Caco-2 (cell line): Measurements from ENCODE around the gene RORC. TPM values are rescaled to one million over a fixed set of nuclear protein-coding genes. Genes with fewer than 3 reads are reported as not detected.

ENCODE experiments used
- BruUV-seq: library from RNA; stranded (reverse); fragments of 400-500 nt; replicated peaks from 2 replicates; lab custom pipeline; 2021; lab: Mats Ljungman, UMichigan
- CTCF ChIA-PET: fragments of 300-600 bp; sonication (Branson Sonifier 250); formaldehyde crosslinking; loops from one replicate; lab custom pipeline; 2022; ENCODE audit warnings: antibody characterized with exemption; lab: Charles Lee
- POLR2A ChIA-PET: fragments of 300-600 bp; sonication (Branson Sonifier 250); formaldehyde crosslinking; loops from one replicate; lab custom pipeline; 2022; ENCODE audit warnings: antibody characterized with exemption; lab: Charles Lee
- DNase-seq, 2 experiments: peaks; one replicate each; pipeline versions ENCODE4 v3.0.0 to v3.0.0-alpha.2; 2020 to 2022
- H3K27me3 ChIP-seq: replicated peaks from 2 replicates; pipeline ENCODE4 v1.6.0; 2011; ENCODE audit warnings: low read length; ENCODE audit not compliant: control insufficient read depth, insufficient read depth
- H3K36me3 ChIP-seq: 2 replicates; pipeline ENCODE4 v1.5.1; 2011; ENCODE audit warnings: low read length; ENCODE audit not compliant: control insufficient read depth, insufficient read depth
- H3K4me1 ChIP-seq: fragments of 250-450 bp; sonication (Bioruptor Pico); 2 replicates; pipeline ENCODE4 v1.5.1; 2020; ENCODE audit warnings: mild to moderate bottlenecking
- H3K4me3 ChIP-seq: 2 replicates; pipeline ENCODE4 v1.5.1; 2011; ENCODE audit warnings: low read depth, mild to moderate bottlenecking, control low read depth, low read length
- H3K9me3 ChIP-seq: fragments of 250-450 bp; sonication (Bioruptor Pico); 2 replicates; pipeline ENCODE4 v1.5.1; 2020; ENCODE audit warnings: mild to moderate bottlenecking, moderate library complexity
- H3K27ac Mint-ChIP-seq: one replicate; pipeline ENCODE4 v1.8.0; 2022; ENCODE audit warnings: mixed read lengths; ENCODE audit not compliant: unreplicated experiment
- H3K27me3 Mint-ChIP-seq: one replicate; pipeline ENCODE4 v1.8.0; 2022; ENCODE audit warnings: mixed read lengths; ENCODE audit not compliant: insufficient read depth, unreplicated experiment
- H3K36me3 Mint-ChIP-seq: one replicate; pipeline ENCODE4 v1.8.0; 2022; ENCODE audit warnings: mild to moderate bottlenecking, mixed read lengths; ENCODE audit not compliant: insufficient read depth, unreplicated experiment
- H3K4me1 Mint-ChIP-seq: one replicate; pipeline ENCODE4 v1.8.0; 2022; ENCODE audit warnings: low read depth, mixed read lengths; ENCODE audit not compliant: unreplicated experiment
- H3K4me3 Mint-ChIP-seq: one replicate; pipeline ENCODE4 v1.8.0; 2022; ENCODE audit warnings: mild to moderate bottlenecking, moderate library complexity, mixed read lengths; ENCODE audit not compliant: unreplicated experiment
- H3K9me3 Mint-ChIP-seq: one replicate; pipeline ENCODE4 v1.8.0; 2022; ENCODE audit warnings: mixed read lengths; ENCODE audit not compliant: unreplicated experiment
- intact Hi-C: fragments of 100-400 bp; cut with micrococcal nuclease; formaldehyde crosslinking; loops from one replicate; pipeline ENCODE4 v1.10.0; 2022; ENCODE audit not compliant: unreplicated experiment
- total RNA-seq: library from RNA; stranded (reverse); gene quantifications from 2 replicates; pipeline ENCODE4 v1.2.3, GENCODE V29; 2022
- TF ChIP-seq, protein P1 (sequence below), 2 experiments: fragments of 200-600 bp in 1 of 2; IDR thresholded peaks; 1 replicate in 1 of 2; 2 replicates in 1 of 2; pipeline versions ENCODE4 v1.5.1 to v1.8.0; 2011 to 2022; ENCODE audit warnings: antibody characterized with exemption in 1 of 2, control low read depth in 1 of 2, inconsistent platforms in 1 of 2, low read depth in 1 of 2, low read length in 1 of 2, mild to moderate bottlenecking in 1 of 2, moderate library complexity in 1 of 2; ENCODE audit not compliant: insufficient read depth in 1 of 2, severe bottlenecking in 1 of 2, unreplicated experiment in 1 of 2

The RORC gene
- total RNA-seq, 1 experiment from 2014 or later = not detected

DNA sequence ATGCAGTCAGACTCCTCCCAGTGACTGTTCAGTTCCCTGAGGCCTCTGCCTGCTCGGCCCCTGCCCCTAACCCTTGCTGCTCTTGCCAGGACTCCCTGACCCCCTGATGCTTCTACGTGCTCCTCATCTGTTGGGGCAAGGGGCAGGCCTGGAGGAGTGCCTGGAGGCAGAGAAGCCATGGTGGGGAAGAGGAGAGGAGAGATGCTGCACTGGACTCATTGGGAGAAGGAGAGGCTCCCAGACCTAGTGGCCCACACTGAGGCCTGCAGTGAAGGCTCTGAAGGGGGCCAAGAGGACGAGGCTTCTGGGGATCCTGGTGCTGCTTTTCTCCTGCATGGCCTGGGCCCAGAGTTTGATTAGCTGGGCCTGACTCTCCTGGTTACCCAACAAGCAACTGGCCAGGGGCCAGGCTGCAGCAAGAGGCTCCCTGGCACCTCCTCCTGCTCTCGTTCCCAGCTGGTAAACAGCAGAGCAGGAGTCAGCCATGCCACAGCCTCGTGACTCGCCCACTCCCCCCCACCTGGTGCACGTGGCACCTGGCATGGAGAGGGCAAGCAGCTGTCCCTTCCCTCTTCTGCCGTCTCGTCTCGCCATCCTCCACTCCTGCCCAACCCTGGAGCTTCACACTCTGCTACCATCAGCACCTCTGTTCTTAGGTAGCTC lies 847 bp upstream of the RORC start:
- ChIA-PET POLR2A (no interaction called here), CTCF (no interaction called here)
- peaks cover 31% of the 10 kb centered on the region for H3K4me1 Mint-ChIP-seq
- no TSS peak for BruUV-seq
- H3K36me3 Mint-ChIP-seq = peaks cover 11% of the 10 kb centered on the region
- no peaks in the 10 kb centered on the region for H3K27me3 Mint-ChIP-seq
- no peak overlapping the region for H3K27ac Mint-ChIP-seq
- TF ChIP-seq, protein P1, sequence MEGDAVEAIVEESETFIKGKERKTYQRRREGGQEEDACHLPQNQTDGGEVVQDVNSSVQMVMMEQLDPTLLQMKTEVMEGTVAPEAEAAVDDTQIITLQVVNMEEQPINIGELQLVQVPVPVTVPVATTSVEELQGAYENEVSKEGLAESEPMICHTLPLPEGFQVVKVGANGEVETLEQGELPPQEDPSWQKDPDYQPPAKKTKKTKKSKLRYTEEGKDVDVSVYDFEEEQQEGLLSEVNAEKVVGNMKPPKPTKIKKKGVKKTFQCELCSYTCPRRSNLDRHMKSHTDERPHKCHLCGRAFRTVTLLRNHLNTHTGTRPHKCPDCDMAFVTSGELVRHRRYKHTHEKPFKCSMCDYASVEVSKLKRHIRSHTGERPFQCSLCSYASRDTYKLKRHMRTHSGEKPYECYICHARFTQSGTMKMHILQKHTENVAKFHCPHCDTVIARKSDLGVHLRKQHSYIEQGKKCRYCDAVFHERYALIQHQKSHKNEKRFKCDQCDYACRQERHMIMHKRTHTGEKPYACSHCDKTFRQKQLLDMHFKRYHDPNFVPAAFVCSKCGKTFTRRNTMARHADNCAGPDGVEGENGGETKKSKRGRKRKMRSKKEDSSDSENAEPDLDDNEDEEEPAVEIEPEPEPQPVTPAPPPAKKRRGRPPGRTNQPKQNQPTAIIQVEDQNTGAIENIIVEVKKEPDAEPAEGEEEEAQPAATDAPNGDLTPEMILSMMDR (IDR thresholded peaks at IDR 0.05; ENCODE audit: insufficient read depth in 1 of 2, low read depth in 1 of 2, low read length in 1 of 2, severe bottlenecking in 1 of 2, unreplicated experiment in 1 of 2) = no peak
- Histone ChIP-seq H3K4me1 (peaks cover 20% of the 10 kb centered on the region), H3K27me3 (no peaks in the 10 kb centered on the region), H3K36me3 (no peaks in the 10 kb centered on the region), H3K9me3 (no peaks in the 10 kb centered on the region), H3K4me3 (no peak overlapping the region)
- no peak for DNase-seq
- H3K4me3 Mint-ChIP-seq = no peak overlapping the region
- intact Hi-C loops = no loop called here
- H3K9me3 Mint-ChIP-seq = no peaks in the 10 kb centered on the region

DNA sequence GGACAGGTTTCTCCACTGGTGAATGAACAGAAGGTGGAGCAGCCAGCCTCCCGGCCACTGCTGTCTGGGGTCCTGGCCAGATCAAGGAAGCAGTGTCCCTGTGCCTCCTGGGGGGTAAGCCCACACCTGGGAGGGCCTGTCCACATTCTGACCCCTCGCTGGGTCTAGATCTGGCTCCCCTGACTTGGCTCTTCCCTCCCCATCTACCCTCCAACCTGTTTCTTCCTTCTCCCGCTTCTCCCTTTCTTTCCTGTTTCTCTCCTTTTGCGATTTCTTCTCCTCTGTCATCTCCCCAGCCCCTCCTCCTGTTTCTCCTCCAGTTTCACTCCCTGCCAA lies 378 bp downstream of the RORC start:
- no peaks in the 10 kb centered on the region for H3K9me3 ChIP-seq
- Mint-ChIP-seq H3K4me3 (no peak overlapping the region), H3K36me3 (peaks cover 5% of the 10 kb centered on the region), H3K27me3 (no peaks in the 10 kb centered on the region), H3K4me1 (peaks cover 19% of the 10 kb centered on the region), H3K9me3 (no peaks in the 10 kb centered on the region), H3K27ac (no peak overlapping the region)
- peaks cover 13% of the 10 kb centered on the region for H3K4me1 ChIP-seq
- no peaks in the 10 kb centered on the region for H3K27me3 ChIP-seq
- intact Hi-C loops = no loop called here
- BruUV-seq = no TSS peak
- H3K4me3 ChIP-seq = no peak overlapping the region
- POLR2A ChIA-PET = no interaction called here
- no peaks in the 10 kb centered on the region for H3K36me3 ChIP-seq
- TF ChIP-seq, protein P1 (IDR thresholded peaks at IDR 0.05; ENCODE audit: insufficient read depth in 1 of 2, low read depth in 1 of 2, low read length in 1 of 2, severe bottlenecking in 1 of 2, unreplicated experiment in 1 of 2) = no peak
- DNase-seq = no peak
- CTCF ChIA-PET = no interaction called here

DNA sequence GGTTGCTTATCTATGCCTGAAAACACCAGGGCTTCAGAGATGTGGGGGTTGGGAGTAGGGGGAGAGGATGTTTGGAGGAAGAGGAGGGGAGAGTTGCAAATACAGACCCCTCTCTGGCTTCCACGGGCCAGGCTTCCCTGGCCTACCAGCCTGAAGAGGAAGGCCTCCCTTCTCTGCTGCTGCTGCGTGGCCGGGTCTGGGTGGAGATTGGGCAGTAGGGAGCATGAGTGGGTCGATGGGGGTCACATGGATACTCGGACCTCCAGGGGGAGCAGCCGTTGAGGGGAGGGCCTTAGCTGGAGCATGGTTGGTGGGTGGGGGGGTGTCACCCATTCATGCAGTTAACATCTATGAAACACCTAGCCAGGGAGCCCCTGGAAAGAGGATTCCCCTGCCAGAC lies 1.5 kb downstream of the RORC start:
- Histone ChIP-seq H3K4me3 (no peak overlapping the region), H3K4me1 (0 out of 2 replicates have a peak, but pooled peaks cover 1% of the 10 kb centered on the region), H3K27me3 (no peaks in the 10 kb centered on the region), H3K36me3 (no peaks in the 10 kb centered on the region), H3K9me3 (no peaks in the 10 kb centered on the region)
- no peak for DNase-seq
- ChIA-PET POLR2A (no interaction called here), CTCF (interaction anchor here (0.6 kb wide), 1 partner anchor 10 kb away, joined by 3 read pairs; no protein-coding TSS in a partner anchor)
- H3K27me3 Mint-ChIP-seq = no peaks in the 10 kb centered on the region
- no peaks in the 10 kb centered on the region for H3K9me3 Mint-ChIP-seq
- BruUV-seq = no TSS peak
- H3K36me3 Mint-ChIP-seq = peaks cover 4% of the 10 kb centered on the region
- H3K27ac Mint-ChIP-seq = no peak overlapping the region
- TF ChIP-seq, protein P1 (IDR thresholded peaks at IDR 0.05; ENCODE audit: insufficient read depth in 1 of 2, low read depth in 1 of 2, low read length in 1 of 2, severe bottlenecking in 1 of 2, unreplicated experiment in 1 of 2) = no peak
- intact Hi-C loops = no loop called here
- H3K4me1 Mint-ChIP-seq = peaks cover 12% of the 10 kb centered on the region
- no peak overlapping the region for H3K4me3 Mint-ChIP-seq
